Measurements from ENCODE around the gene LRRC9.
"Not testable (repeated sequence)": the region's sequence is repeated elsewhere in the genome, so short reads cannot be mapped to it uniquely, and the experiment has no call there.

The LRRC9 gene

DNA sequence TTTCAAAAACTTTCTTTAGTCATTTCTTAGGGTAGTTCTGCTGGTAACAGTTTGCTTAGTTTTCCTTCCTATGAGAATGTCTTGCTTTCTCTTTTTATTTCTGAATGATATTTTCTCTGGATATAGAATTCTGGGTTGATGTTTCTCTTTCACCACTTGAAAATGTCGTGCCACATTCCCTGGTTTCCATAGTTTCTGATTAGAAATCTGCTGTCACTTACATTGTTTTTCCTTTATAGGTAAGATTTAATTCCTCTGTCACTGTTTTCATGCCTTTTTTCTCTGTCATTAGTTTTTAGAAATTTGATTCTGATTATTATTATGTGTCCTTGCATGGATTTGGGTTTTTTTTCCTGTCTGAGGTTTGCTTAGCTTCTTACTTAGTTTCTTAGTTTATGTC lies 94.5 kb downstream of the LRRC9 start:
- H3K4me3 ChIP-seq (ENCODE audit: low read depth, low read length), result no peak overlapping the region
- TF ChIP-seq, protein P1, sequence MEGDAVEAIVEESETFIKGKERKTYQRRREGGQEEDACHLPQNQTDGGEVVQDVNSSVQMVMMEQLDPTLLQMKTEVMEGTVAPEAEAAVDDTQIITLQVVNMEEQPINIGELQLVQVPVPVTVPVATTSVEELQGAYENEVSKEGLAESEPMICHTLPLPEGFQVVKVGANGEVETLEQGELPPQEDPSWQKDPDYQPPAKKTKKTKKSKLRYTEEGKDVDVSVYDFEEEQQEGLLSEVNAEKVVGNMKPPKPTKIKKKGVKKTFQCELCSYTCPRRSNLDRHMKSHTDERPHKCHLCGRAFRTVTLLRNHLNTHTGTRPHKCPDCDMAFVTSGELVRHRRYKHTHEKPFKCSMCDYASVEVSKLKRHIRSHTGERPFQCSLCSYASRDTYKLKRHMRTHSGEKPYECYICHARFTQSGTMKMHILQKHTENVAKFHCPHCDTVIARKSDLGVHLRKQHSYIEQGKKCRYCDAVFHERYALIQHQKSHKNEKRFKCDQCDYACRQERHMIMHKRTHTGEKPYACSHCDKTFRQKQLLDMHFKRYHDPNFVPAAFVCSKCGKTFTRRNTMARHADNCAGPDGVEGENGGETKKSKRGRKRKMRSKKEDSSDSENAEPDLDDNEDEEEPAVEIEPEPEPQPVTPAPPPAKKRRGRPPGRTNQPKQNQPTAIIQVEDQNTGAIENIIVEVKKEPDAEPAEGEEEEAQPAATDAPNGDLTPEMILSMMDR (IDR thresholded peaks at IDR 0.05; ENCODE audit: borderline replicate concordance, insufficient read depth, low read depth, low read length), result no peak

DNA sequence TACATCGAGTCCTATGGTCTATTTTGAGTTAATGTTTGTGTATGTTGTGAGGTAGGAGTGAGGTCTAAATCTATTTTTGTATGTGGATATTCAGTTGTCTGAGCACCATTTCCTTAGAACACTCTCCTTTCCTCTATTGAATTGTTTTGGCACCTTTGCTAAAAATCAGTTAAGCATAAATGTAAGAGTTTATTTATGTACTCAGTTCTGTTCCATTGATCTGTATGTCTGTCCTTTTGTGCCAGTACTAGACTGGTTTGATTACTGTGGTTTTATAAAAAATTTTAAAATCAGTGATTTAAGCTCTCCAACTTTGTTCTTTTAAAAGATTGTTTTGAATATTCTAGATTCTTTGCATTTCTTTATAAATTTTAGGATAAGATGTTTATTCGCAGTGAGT lies 101.7 kb downstream of the LRRC9 start:
- H3K4me3 ChIP-seq (ENCODE audit: low read depth, low read length), result no peak overlapping the region
- TF ChIP-seq, protein P1 (IDR thresholded peaks at IDR 0.05; ENCODE audit: borderline replicate concordance, insufficient read depth, low read depth, low read length), result no peak

DNA sequence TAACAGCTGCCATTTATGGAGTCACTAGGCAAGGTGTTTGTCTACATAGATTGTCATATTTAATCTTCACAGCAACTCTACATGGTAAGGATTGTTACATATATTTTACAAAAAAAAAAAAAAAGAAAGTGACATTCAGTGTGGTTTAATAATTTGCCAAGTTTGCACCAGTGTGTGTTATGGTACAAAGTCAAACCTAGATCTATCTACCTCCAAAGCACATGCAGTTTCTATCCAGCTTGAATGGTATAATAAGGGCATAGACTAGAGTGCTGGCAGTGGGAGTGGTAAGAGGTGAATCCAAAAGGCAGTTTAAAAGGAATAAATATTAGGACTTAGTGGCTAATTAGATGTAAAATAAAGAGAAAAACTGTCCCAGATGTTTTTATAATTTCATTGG lies 105.6 kb downstream of the LRRC9 start:
- TF ChIP-seq, protein P1 (IDR thresholded peaks at IDR 0.05; ENCODE audit: borderline replicate concordance, insufficient read depth, low read depth, low read length), result no peak
- no peak overlapping the region for H3K4me3 ChIP-seq (ENCODE audit: low read depth, low read length)

DNA sequence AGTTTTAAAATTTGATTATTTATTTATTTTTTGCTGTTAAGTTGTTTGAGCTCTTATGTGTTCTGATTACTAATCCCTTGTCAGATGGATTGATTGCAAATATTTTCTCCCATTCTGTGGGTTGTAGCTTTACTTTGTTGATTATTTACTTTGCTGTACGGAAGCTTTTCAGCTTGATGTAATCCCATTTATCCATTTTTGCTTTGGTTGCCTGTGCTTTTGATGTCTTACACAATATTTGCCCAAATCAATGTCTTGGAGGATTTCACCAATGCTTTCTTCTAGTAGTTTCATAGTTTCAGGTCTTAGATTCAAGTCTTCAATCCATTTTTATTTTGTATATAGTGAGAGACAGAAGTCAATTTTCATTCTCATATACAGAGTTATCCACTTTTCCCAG lies 115.2 kb downstream of the LRRC9 start:
- TF ChIP-seq, protein P1 (IDR thresholded peaks at IDR 0.05; ENCODE audit: borderline replicate concordance, insufficient read depth, low read depth, low read length), result no peak

DNA sequence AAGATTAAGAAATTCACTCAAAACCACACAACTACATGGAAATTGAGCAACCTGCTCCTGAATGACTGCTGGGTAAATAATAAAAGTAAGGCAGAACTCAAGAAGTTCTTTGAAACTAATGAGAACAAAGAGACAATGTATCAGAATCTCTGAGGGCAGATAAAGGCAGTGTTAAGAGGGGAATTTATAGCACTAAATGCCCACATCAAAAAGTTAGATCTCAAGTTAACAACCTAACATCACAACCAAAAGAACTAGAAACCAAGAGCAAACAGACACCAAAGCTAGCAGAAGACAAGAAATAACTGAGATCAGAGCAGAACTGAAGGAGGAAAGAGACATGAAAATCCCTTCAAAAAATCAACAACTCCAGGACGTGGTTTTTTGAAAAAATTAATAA lies 128.0 kb downstream of the LRRC9 start:
- not testable (repeated sequence) for H3K4me3 ChIP-seq (ENCODE audit: low read depth, low read length)

More for the DNA sequence above, 115.2 kb downstream of the LRRC9 start:
- no peak overlapping the region for H3K4me3 ChIP-seq (ENCODE audit: low read depth, low read length)

DNA sequence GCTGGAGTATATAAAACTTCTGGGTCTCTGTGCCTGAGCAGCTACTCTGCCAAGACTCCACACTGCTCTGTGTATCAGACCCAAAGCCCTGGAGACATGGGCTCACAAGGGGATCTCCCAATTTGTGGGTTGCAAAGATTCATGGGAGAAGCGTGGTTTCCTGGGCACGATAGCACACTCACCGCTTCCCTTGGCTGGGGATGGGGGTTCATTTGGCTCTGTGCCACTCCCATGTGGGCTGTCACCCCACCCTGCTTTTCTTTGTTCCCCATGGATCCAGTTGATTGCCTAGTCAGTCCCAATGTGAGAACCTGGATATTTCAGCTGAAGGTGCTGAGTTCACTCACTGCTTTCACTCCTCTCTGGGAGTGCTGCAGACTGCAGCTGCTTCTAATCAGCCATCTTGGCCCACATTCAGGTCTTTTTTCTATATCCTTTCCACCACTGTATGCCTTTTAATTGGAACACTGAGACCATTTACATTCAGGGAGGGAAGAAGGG lies 131.8 kb downstream of the LRRC9 start:
- no peak overlapping the region for H3K4me3 ChIP-seq (ENCODE audit: low read depth, low read length)
- TF ChIP-seq, protein P1 (IDR thresholded peaks at IDR 0.05; ENCODE audit: borderline replicate concordance, insufficient read depth, low read depth, low read length), result no peak

DNA sequence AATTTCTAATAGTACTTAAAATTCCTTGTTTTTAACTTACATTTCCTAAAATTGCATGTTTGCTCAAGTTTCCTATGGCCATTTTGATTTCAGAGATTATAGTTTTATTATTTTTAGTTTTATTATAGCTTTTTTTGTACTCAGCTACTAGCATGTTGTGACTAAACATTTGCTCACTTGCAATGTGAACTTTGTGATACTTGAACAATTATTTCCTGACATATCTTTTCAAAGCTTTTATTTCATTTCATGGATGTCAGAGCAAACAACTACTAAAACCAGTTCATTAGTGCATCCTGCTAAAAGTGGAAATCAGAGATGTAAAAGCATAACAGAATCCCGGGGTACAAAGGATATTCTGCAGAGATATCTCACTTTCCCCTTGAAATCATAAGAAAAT lies 138.1 kb downstream of the LRRC9 start:
- no peak overlapping the region for H3K4me3 ChIP-seq (ENCODE audit: low read depth, low read length)
- TF ChIP-seq, protein P1 (IDR thresholded peaks at IDR 0.05; ENCODE audit: borderline replicate concordance, insufficient read depth, low read depth, low read length), result no peak

DNA sequence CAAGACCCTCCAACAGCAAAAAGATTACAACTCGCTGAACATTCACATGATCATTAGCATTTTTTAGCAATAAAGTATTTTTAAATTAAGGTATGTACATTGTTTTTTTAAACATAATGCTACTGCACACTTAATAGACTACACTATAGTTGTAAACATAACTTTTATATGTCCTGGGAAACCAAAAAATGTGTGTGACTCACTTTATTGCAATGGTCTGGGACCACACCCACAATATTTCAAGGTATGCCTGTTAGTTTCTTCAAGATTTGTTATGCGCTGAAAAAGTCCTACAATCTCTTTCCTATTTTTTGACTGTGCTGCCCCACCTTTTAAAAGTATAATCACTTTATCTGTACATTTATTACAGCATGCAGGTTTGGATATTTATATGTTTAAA lies 141.4 kb downstream of the LRRC9 start:
- TF ChIP-seq, protein P1 (IDR thresholded peaks at IDR 0.05; ENCODE audit: borderline replicate concordance, insufficient read depth, low read depth, low read length), result no peak
- H3K4me3 ChIP-seq (ENCODE audit: low read depth, low read length), result no peak overlapping the region
